GM06990 (cell line): ENCODE results near the gene MRPS5.

Experiments
- DNase-seq: peaks from one replicate; pipeline ENCODE4 v3.0.0-alpha.2; 2011; ENCODE audit not compliant: insufficient read length; ENCODE audit errors: extremely low read depth
- H3K27me3 ChIP-seq: replicated peaks from 2 replicates; pipeline ENCODE4 v1.6.0; 2011; ENCODE audit warnings: low read length; ENCODE audit not compliant: control insufficient read depth, insufficient read depth
- H3K36me3 ChIP-seq: 2 replicates; pipeline ENCODE4 v1.5.1; 2011; ENCODE audit warnings: low read length; ENCODE audit not compliant: control insufficient read depth, insufficient read depth
- H3K4me3 ChIP-seq: replicated peaks from 2 replicates; pipeline ENCODE4 v1.5.1; 2011; ENCODE audit warnings: low read depth, mild to moderate bottlenecking, control low read depth, low read length
- TF ChIP-seq, protein P1 (sequence below): IDR thresholded peaks from 2 replicates; pipeline ENCODE4 v1.5.1; 2011; ENCODE audit warnings: low read length, control low read depth, mild to moderate bottlenecking, inconsistent platforms; ENCODE audit not compliant: insufficient read depth, poor library complexity, severe bottlenecking

The MRPS5 gene

GRCh38 chr2:95158891-95159619, 37.4 kb upstream of the MRPS5 start:
- peaks cover 2% of the 10 kb centered on the region; the same call in 1 of the 2 replicates for H3K36me3 ChIP-seq

GRCh38 chr2:95158441-95158840, 36.8 kb upstream of the MRPS5 start:
- TF ChIP-seq, protein P1, sequence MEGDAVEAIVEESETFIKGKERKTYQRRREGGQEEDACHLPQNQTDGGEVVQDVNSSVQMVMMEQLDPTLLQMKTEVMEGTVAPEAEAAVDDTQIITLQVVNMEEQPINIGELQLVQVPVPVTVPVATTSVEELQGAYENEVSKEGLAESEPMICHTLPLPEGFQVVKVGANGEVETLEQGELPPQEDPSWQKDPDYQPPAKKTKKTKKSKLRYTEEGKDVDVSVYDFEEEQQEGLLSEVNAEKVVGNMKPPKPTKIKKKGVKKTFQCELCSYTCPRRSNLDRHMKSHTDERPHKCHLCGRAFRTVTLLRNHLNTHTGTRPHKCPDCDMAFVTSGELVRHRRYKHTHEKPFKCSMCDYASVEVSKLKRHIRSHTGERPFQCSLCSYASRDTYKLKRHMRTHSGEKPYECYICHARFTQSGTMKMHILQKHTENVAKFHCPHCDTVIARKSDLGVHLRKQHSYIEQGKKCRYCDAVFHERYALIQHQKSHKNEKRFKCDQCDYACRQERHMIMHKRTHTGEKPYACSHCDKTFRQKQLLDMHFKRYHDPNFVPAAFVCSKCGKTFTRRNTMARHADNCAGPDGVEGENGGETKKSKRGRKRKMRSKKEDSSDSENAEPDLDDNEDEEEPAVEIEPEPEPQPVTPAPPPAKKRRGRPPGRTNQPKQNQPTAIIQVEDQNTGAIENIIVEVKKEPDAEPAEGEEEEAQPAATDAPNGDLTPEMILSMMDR = no peak

More at GRCh38 chr2:95158891-95159619, 37.4 kb upstream of the MRPS5 start:
- TF ChIP-seq, protein P1 = no peak
- no peaks in the 10 kb centered on the region for H3K27me3 ChIP-seq
- DNase-seq = peak; percentile 61
- peak overlapping the region; percentile 82 for H3K4me3 ChIP-seq

DNA sequence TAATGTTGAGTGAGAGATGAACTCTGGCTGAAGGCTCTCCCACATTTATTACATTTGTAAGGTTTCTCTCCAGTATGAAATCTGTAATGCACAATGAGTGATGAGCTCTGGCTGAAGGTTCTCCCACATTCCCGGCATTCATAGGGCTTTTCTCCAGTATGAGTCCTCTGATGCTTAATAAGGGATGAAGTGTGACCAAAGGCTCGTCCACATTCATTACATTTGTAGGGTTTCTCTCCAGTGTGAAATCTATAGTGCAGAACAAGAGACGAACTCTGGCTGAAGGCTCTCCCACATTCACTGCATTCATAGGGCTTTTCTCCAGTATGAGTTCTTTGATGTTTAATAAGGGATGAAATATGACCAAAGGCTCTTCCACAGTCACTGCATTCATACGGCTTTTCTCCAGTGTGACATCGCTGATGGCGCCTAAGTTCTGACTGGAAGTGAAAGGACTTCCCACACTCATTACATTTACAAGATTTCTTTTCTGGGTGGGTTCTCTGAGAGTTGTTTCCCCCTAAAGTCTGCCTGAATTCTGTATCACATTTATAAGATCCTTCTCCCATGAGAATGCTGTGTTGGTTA, 27.9 kb upstream of the MRPS5 start:
- H3K36me3 ChIP-seq = peaks cover 7% of the 10 kb centered on the region
- no peak overlapping the region for H3K4me3 ChIP-seq

More at GRCh38 chr2:95158441-95158840, 36.8 kb upstream of the MRPS5 start:
- H3K4me3 ChIP-seq = peak overlapping the region; percentile 82; the same call in 1 of the 2 replicates
- no peak for DNase-seq
- peaks cover 2% of the 10 kb centered on the region; the same call in 1 of the 2 replicates for H3K36me3 ChIP-seq
- no peaks in the 10 kb centered on the region for H3K27me3 ChIP-seq

DNA sequence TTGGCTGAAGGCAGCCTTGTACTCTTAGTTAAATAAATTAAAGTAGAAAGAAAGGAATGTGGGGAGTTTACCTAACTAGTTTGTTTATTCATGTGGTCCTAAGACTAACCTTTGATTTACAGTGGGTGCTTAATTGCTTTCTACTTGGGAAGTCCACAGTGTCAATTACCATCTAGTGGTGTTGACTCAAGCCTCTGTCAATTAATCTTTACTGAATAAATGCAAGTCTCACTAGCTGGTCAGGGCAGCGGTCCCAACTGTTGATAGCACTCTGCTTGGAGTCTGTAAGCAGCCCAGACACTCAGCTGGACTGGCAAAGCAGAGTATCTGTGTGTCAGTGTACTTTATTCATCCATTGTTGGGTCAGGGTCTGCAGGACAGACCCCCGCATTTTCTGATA, 22.2 kb upstream of the MRPS5 start:
- Histone ChIP-seq H3K36me3 (no peaks in the 10 kb centered on the region; the same call in 1 of the 2 replicates), H3K27me3 (no peaks in the 10 kb centered on the region), H3K4me3 (no peak overlapping the region)
- TF ChIP-seq, protein P1 = no peak
- DNase-seq = no peak

More for the DNA sequence above, 27.9 kb upstream of the MRPS5 start:
- DNase-seq = no peak
- H3K27me3 ChIP-seq = no peaks in the 10 kb centered on the region
- TF ChIP-seq, protein P1 = no peak

- DNase-seq = no peak
- TF ChIP-seq, protein P1 = no peak
- H3K4me3 ChIP-seq = no peak overlapping the region
- no peaks in the 10 kb centered on the region for H3K27me3 ChIP-seq
- no peaks in the 10 kb centered on the region for H3K36me3 ChIP-seq
Measured at GRCh38 chr2:95138702-95139101, 17.1 kb upstream of the MRPS5 start.

DNA sequence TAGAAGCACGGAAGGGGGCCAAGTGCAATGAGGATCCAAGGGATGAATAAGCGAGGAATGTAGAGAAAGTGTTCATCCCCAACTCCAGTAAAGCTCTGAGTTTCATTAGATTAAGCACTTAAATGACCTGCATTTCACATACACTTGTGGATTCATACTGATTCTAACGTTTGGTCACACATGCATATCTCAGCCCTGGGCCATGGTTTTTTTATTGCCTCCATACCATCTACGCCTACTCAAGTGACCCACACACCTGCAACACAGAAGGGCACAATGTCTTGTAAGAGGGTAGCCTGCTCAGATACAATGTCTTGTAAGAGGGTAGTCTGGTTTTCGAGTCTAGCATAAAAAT, 566 bp upstream of the MRPS5 start:
- Histone ChIP-seq H3K36me3 (no peaks in the 10 kb centered on the region), H3K27me3 (no peaks in the 10 kb centered on the region), H3K4me3 (peak overlapping the region; percentile 97)
- TF ChIP-seq, protein P1 = no peak
- DNase-seq = no peak
